HCT116 (cell line): Measurements from ENCODE around the gene BPIFA1. TPM values are rescaled to one million over a fixed set of nuclear protein-coding genes. Genes with fewer than 3 reads are reported as not detected.

Experiments used
- ATAC-seq: fragments of 200-7000 bp; cut with Tn5 transposase; 2 replicates; pipeline ENCODE4 v1.9.1; 2020; ENCODE audit warnings: mild to moderate bottlenecking, moderate library complexity
- BruUV-seq: library from RNA; stranded (reverse); fragments of 400-500 nt; replicated peaks from 2 replicates; lab custom pipeline; 2021; lab: Mats Ljungman, UMichigan
- CTCF ChIA-PET: fragments of 300-600 bp; sonication (Branson Sonifier 250); formaldehyde crosslinking; loops from one replicate; lab custom pipeline; 2021; ENCODE audit warnings: antibody characterized with exemption; lab: Charles Lee
- POLR2A ChIA-PET: fragments of 300-600, 350-600 bp; sonication (Branson Sonifier 250); formaldehyde crosslinking; loops from one replicate; lab custom pipeline; 2021; ENCODE audit warnings: antibody characterized with exemption; lab: Charles Lee
- RAD21 ChIA-PET, 2 experiments: fragments of 300-600 bp; sonication (Branson Sonifier 250); formaldehyde crosslinking; loops; one replicate each; lab custom pipeline; 2023; ENCODE audit warnings: low total read pairs in 2 of 2; ENCODE audit not compliant: uncharacterized antibody in 2 of 2, unreplicated experiment in 2 of 2, low non-redundant PET in 1 of 2; lab: Charles Lee
- DNase-seq: peaks from one replicate; pipeline ENCODE4 v3.0.0-alpha.2; 2010; ENCODE audit warnings: low read depth, low spot score
- H2AFZ ChIP-seq: fragments of 200-600 bp; shearing (Covaris generic), sonication (generic); 2 replicates; pipeline ENCODE4 v1.6.1; 2017; ENCODE audit warnings: low read depth, mixed run types, mixed read lengths, antibody characterized with exemption, low read length; ENCODE audit not compliant: poor library complexity, severe bottlenecking
- H3K27ac ChIP-seq: 2 replicates; pipeline ENCODE4 v1.5.1; 2012; ENCODE audit warnings: low read depth, low read length
- H3K27me3 ChIP-seq: fragments of 200-600 bp; sonication (generic); 2 replicates; pipeline ENCODE4 v1.6.1; 2016; ENCODE audit warnings: mixed run types, low read length, mixed read lengths; ENCODE audit not compliant: insufficient read depth
- H3K36me3 ChIP-seq, 2 experiments: fragments of 200-500 bp in 1 of 2; fragments of 200-600 bp in 1 of 2; sonication (Bioruptor generic) in 1 of 2; sonication (generic) in 1 of 2; 2 replicates each; pipeline versions ENCODE4 v1.5.1 to v1.6.1; 2014 to 2016; ENCODE audit warnings: low read length in 2 of 2, inconsistent platforms in 1 of 2, mixed read lengths in 1 of 2, mixed run types in 1 of 2; ENCODE audit not compliant: insufficient read depth in 2 of 2, control insufficient read depth in 1 of 2
- H3K4me1 ChIP-seq, 2 experiments: fragments of 200-600 bp in 1 of 2; sonication (generic) in 1 of 2; 2 replicates each; pipeline versions ENCODE4 v1.5.1 to v1.6.1; 2012 to 2017; ENCODE audit warnings: low read length in 2 of 2, inconsistent platforms in 1 of 2, mild to moderate bottlenecking in 1 of 2, mixed read lengths in 1 of 2, mixed run types in 1 of 2, moderate library complexity in 1 of 2; ENCODE audit not compliant: insufficient read depth in 2 of 2, control insufficient read depth in 1 of 2
- H3K4me2 ChIP-seq: fragments of 200-600 bp; sonication (generic); 2 replicates; pipeline ENCODE4 v1.6.1; 2017; ENCODE audit warnings: mixed run types, low read length, mixed read lengths
- H3K4me3 ChIP-seq, 2 experiments: fragments of 200-600 bp in 1 of 2; sonication (generic) in 1 of 2; replicated peaks in 1 of 2; 2 replicates each; pipeline ENCODE4 v1.5.1; 2011 to 2016; ENCODE audit warnings: low read length in 2 of 2, control low read depth in 1 of 2, low read depth in 1 of 2, mild to moderate bottlenecking in 1 of 2, mixed read lengths in 1 of 2, mixed run types in 1 of 2
- H3K79me2 ChIP-seq: fragments of 200-600 bp; sonication (generic); 2 replicates; pipeline ENCODE4 v1.6.1; 2017; ENCODE audit warnings: mild to moderate bottlenecking, mixed run types, low read length, moderate library complexity, mixed read lengths; ENCODE audit not compliant: insufficient read depth
- H3K9ac ChIP-seq: fragments of 200-600 bp; sonication (generic); 2 replicates; pipeline ENCODE4 v1.6.1; 2016; ENCODE audit warnings: low read length, mixed read lengths
- H3K9me2 ChIP-seq: fragments of 200-600 bp; sonication (generic), shearing (Covaris generic); 2 replicates; pipeline ENCODE4 v1.6.1; 2017; ENCODE audit warnings: mixed run types, mild to moderate bottlenecking, moderate library complexity; ENCODE audit not compliant: insufficient read depth
- H3K9me3 ChIP-seq, 2 experiments: fragments of 200-500 bp in 1 of 2; fragments of 200-600 bp in 1 of 2; sonication (Bioruptor generic) in 1 of 2; sonication (generic) in 1 of 2; 2 replicates each; pipeline ENCODE4 v1.6.1; 2014 to 2017; ENCODE audit warnings: low read length in 2 of 2, mixed read lengths in 2 of 2, inconsistent platforms in 1 of 2, low read depth in 1 of 2, mild to moderate bottlenecking in 1 of 2, mixed run types in 1 of 2, moderate library complexity in 1 of 2; ENCODE audit not compliant: control insufficient read depth in 1 of 2, insufficient read depth in 1 of 2
- H4K20me1 ChIP-seq: fragments of 200-600 bp; sonication (generic), shearing (Covaris generic); 2 replicates; pipeline ENCODE4 v1.6.1; 2017; ENCODE audit warnings: mixed run types, mild to moderate bottlenecking, moderate library complexity; ENCODE audit not compliant: insufficient read depth
- ELF1 ChIP-seq: IDR thresholded peaks from 2 replicates; pipeline ENCODE4 v1.6.1; 2012; ENCODE audit warnings: low read depth, borderline replicate concordance
- EZH2phosphoT487 ChIP-seq: fragments of 200-600 bp; IDR thresholded peaks from 2 replicates; pipeline ENCODE4 v1.6.1; 2018; ENCODE audit warnings: antibody characterized with exemption, borderline replicate concordance
- JUND ChIP-seq: IDR thresholded peaks from 2 replicates; pipeline ENCODE4 v1.6.1; 2012
- RAD21 ChIP-seq: IDR thresholded peaks from 2 replicates; pipeline ENCODE4 v1.6.1; 2012; ENCODE audit warnings: low read depth, mild to moderate bottlenecking
- SIN3A ChIP-seq: IDR thresholded peaks from 2 replicates; pipeline ENCODE4 v1.6.1; 2012; ENCODE audit warnings: low read depth
- SP1 ChIP-seq: IDR thresholded peaks from 2 replicates; pipeline ENCODE4 v1.6.1; 2012; ENCODE audit warnings: low read depth
- SRF ChIP-seq: IDR thresholded peaks from 2 replicates; pipeline ENCODE4 v1.6.1; 2012; ENCODE audit warnings: low read depth
- TCF7L2 ChIP-seq: IDR thresholded peaks from 2 replicates; pipeline ENCODE4 v1.7.0; 2011; ENCODE audit warnings: borderline replicate concordance, inconsistent platforms; ENCODE audit not compliant: insufficient read depth, insufficient read length; ENCODE audit errors: extremely low read depth
- YY1 ChIP-seq: IDR thresholded peaks from 2 replicates; pipeline ENCODE4 v1.6.1; 2011; ENCODE audit warnings: low read length, low read depth, moderate library complexity, mild to moderate bottlenecking; ENCODE audit not compliant: insufficient replicate concordance; ENCODE audit errors: extremely low read depth
- ZBTB33 ChIP-seq: IDR thresholded peaks from 2 replicates; pipeline ENCODE4 v1.6.1; 2011; ENCODE audit warnings: mild to moderate bottlenecking, low read length, moderate library complexity; ENCODE audit not compliant: insufficient replicate concordance; ENCODE audit errors: extremely low read depth
- ZFX ChIP-seq: fragments of 450-650 bp; IDR thresholded peaks from 2 replicates; pipeline ENCODE4 v1.6.1; 2017
- intact Hi-C: fragments of 100-400 bp; cut with micrococcal nuclease; formaldehyde crosslinking; loops from 2 replicates; pipeline ENCODE4 v1.10.0; 2022
- total RNA-seq: library from RNA; stranded (reverse); gene quantifications from one replicate; pipeline ENCODE4 v1.2.1, GENCODE V29; 2021; ENCODE audit not compliant: unreplicated experiment
- TF ChIP-seq, protein P1 (sequence below), 3 experiments: fragments of 200-600 bp in 1 of 3; sonication (generic) in 1 of 3; IDR thresholded peaks in 2 of 3; conservative IDR thresholded peaks in 1 of 3; 2 replicates each; pipeline ENCODE4 v1.5.1; 2012 to 2017; ENCODE audit warnings: low read depth in 2 of 3, low read length in 2 of 3, antibody characterized with exemption in 1 of 3, borderline replicate concordance in 1 of 3, control low read depth in 1 of 3, mild to moderate bottlenecking in 1 of 3, mixed read lengths in 1 of 3, mixed run types in 1 of 3, moderate library complexity in 1 of 3; ENCODE audit not compliant: insufficient read depth in 1 of 3
- TF ChIP-seq, protein P2 (sequence below): IDR thresholded peaks from 2 replicates; pipeline ENCODE4 v1.6.1; 2012; ENCODE audit warnings: low read depth

The BPIFA1 gene
- total RNA-seq, 1 experiment from 2014 or later: not detected

DNA sequence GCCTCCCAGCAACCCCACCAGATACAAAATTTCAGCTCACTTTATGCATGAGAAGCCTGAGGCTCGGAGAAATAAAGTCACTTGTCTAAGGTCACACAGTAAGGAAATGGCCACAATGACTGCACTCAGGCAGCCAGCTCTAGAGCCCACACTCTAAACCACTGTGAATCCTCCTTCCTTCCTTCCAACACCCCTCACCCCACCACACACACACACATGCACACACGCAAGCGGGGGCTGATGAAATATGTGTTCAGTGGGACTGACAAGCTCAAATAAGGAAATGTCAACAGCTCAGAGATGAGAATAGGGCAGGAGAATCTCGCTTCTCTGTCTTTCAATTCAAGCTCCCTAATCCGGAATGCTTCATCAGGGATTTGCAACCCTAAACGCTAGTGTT lies 6.0 kb upstream of the BPIFA1 start:
- no peak overlapping the region for H3K9ac ChIP-seq
- H4K20me1 ChIP-seq: no peaks in the 10 kb centered on the region
- peaks cover 72% of the 10 kb centered on the region for H3K27me3 ChIP-seq
- H3K27ac ChIP-seq: no peak overlapping the region
- H2AFZ ChIP-seq: no peak overlapping the region
- H3K4me2 ChIP-seq: no peak overlapping the region
- no peak for DNase-seq
- no peaks in the 10 kb centered on the region for H3K36me3 ChIP-seq
- H3K9me3 ChIP-seq: no peaks in the 10 kb centered on the region
- no TSS peak for BruUV-seq
- no peaks in the 10 kb centered on the region for H3K79me2 ChIP-seq
- H3K4me3 ChIP-seq: no peak overlapping the region
- RAD21 ChIA-PET: no interaction called here
- intact Hi-C loops: no loop called here
- no peaks in the 10 kb centered on the region for H3K9me2 ChIP-seq
- CTCF ChIA-PET: no interaction called here
- POLR2A ChIA-PET: interaction anchor here (0.5 kb wide), 1 partner anchor 883 kb away, joined by 3 read pairs; no protein-coding TSS in a partner anchor
- ATAC-seq: no peak
- no peaks in the 10 kb centered on the region for H3K4me1 ChIP-seq
- TF ChIP-seq SP1 (no peak), YY1 (no peak), RAD21 (no peak), JUND (no peak), EZH2phosphoT487 (no peak), SIN3A (no peak), ELF1 (no peak), ZFX (no peak), SRF (no peak), ZBTB33 (no peak), TCF7L2 (no peak)
- TF ChIP-seq, protein P1, sequence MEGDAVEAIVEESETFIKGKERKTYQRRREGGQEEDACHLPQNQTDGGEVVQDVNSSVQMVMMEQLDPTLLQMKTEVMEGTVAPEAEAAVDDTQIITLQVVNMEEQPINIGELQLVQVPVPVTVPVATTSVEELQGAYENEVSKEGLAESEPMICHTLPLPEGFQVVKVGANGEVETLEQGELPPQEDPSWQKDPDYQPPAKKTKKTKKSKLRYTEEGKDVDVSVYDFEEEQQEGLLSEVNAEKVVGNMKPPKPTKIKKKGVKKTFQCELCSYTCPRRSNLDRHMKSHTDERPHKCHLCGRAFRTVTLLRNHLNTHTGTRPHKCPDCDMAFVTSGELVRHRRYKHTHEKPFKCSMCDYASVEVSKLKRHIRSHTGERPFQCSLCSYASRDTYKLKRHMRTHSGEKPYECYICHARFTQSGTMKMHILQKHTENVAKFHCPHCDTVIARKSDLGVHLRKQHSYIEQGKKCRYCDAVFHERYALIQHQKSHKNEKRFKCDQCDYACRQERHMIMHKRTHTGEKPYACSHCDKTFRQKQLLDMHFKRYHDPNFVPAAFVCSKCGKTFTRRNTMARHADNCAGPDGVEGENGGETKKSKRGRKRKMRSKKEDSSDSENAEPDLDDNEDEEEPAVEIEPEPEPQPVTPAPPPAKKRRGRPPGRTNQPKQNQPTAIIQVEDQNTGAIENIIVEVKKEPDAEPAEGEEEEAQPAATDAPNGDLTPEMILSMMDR (IDR thresholded peaks at IDR 0.05 in 2 of 3, conservative IDR thresholded peaks at IDR 0.05 in 1 of 3; ENCODE audit: borderline replicate concordance in 1 of 3, insufficient read depth in 1 of 3, low read depth in 2 of 3, low read length in 2 of 3): no peak
- TF ChIP-seq, protein P2, sequence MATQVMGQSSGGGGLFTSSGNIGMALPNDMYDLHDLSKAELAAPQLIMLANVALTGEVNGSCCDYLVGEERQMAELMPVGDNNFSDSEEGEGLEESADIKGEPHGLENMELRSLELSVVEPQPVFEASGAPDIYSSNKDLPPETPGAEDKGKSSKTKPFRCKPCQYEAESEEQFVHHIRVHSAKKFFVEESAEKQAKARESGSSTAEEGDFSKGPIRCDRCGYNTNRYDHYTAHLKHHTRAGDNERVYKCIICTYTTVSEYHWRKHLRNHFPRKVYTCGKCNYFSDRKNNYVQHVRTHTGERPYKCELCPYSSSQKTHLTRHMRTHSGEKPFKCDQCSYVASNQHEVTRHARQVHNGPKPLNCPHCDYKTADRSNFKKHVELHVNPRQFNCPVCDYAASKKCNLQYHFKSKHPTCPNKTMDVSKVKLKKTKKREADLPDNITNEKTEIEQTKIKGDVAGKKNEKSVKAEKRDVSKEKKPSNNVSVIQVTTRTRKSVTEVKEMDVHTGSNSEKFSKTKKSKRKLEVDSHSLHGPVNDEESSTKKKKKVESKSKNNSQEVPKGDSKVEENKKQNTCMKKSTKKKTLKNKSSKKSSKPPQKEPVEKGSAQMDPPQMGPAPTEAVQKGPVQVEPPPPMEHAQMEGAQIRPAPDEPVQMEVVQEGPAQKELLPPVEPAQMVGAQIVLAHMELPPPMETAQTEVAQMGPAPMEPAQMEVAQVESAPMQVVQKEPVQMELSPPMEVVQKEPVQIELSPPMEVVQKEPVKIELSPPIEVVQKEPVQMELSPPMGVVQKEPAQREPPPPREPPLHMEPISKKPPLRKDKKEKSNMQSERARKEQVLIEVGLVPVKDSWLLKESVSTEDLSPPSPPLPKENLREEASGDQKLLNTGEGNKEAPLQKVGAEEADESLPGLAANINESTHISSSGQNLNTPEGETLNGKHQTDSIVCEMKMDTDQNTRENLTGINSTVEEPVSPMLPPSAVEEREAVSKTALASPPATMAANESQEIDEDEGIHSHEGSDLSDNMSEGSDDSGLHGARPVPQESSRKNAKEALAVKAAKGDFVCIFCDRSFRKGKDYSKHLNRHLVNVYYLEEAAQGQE: no peak
